MCF 10A (cell line): Measurements from ENCODE around the gene CAT. TPM values are rescaled to one million over a fixed set of nuclear protein-coding genes. Genes with fewer than 3 reads are reported as not detected.

Experiments used
- BruUV-seq: library from RNA; stranded (reverse); fragments of 400-500 nt; replicated peaks from 2 replicates; lab custom pipeline; 2021; lab: Mats Ljungman, UMichigan
- CTCF ChIA-PET: fragments of 300-600 bp; sonication (Branson Sonifier 250); formaldehyde crosslinking; extraction: SDS; loops from one replicate; lab custom pipeline; 2021; ENCODE audit warnings: antibody characterized with exemption, inconsistent platforms; lab: Yijun Ruan, JAX
- POLR2A ChIA-PET: fragments of 300-600, 350-650 bp; sonication (Branson Sonifier 250); formaldehyde crosslinking; extraction: SDS; loops from one replicate; lab custom pipeline; 2020; ENCODE audit warnings: antibody characterized with exemption, inconsistent platforms; lab: Yijun Ruan, JAX
- DNase-seq: peaks from one replicate; pipeline ENCODE4 v3.0.0-alpha.2; 2018; ENCODE audit not compliant: unreplicated experiment
- H3K27ac Mint-ChIP-seq: one replicate; pipeline ENCODE4 v1.8.0; 2022; ENCODE audit warnings: mild to moderate bottlenecking, low read depth, mixed read lengths; ENCODE audit not compliant: unreplicated experiment
- H3K27me3 Mint-ChIP-seq: one replicate; pipeline ENCODE4 v1.8.0; 2022; ENCODE audit warnings: mixed read lengths; ENCODE audit not compliant: insufficient read depth, unreplicated experiment
- H3K36me3 Mint-ChIP-seq: one replicate; pipeline ENCODE4 v1.8.0; 2022; ENCODE audit warnings: mild to moderate bottlenecking, moderate library complexity, mixed read lengths; ENCODE audit not compliant: insufficient read depth, unreplicated experiment
- H3K4me1 Mint-ChIP-seq: one replicate; pipeline ENCODE4 v1.8.0; 2022; ENCODE audit warnings: mixed read lengths; ENCODE audit not compliant: insufficient read depth, unreplicated experiment
- H3K4me3 Mint-ChIP-seq: one replicate; pipeline ENCODE4 v1.8.0; 2022; ENCODE audit warnings: mild to moderate bottlenecking, moderate library complexity, mixed read lengths; ENCODE audit not compliant: unreplicated experiment
- H3K9me3 Mint-ChIP-seq: one replicate; pipeline ENCODE4 v1.8.0; 2022; ENCODE audit warnings: mixed read lengths; ENCODE audit not compliant: unreplicated experiment
- intact Hi-C: fragments of 100-400 bp; cut with micrococcal nuclease; formaldehyde crosslinking; loops from 2 replicates; pipeline ENCODE4 v1.14.1; 2022
- total RNA-seq: library from RNA; stranded (reverse); gene quantifications from 2 replicates; pipeline ENCODE4 v1.2.3, GENCODE V29; 2022
- TF ChIP-seq, protein P1 (sequence below): fragments of 200-600 bp; IDR thresholded peaks from one replicate; pipeline ENCODE4 v1.8.0; 2022; ENCODE audit warnings: antibody characterized with exemption, mild to moderate bottlenecking; ENCODE audit not compliant: unreplicated experiment

CAT gene
- total RNA-seq, 1 experiment from 2014 or later: 12.1 TPM

DNA sequence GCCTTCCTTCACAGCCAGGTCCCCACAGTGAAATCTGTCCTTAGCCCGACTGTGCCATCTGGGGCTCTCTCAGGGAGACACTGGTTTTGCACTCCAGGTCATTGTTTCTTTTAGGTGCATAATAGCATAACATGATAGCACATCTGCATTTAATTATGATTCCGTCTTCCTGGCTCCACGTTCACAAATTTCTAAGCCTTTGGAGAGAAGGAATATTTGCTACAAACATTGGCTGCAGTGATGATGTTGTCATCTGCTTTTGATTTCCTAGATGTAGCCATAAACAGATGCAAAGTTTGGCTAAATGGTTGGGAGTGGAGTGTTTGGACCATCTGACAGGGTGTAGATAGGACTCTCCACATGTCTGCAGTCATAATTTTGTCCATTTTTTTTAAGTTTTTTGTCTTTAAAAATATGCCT lies 12.0 kb upstream of the CAT start:
- BruUV-seq: no TSS peak
- Mint-ChIP-seq H3K27ac (no peak overlapping the region), H3K9me3 (no peaks in the 10 kb centered on the region), H3K4me1 (peaks cover 6% of the 10 kb centered on the region), H3K36me3 (no peaks in the 10 kb centered on the region), H3K4me3 (peak overlapping the region; percentile 2), H3K27me3 (no peaks in the 10 kb centered on the region)
- ChIA-PET POLR2A (interaction anchor here (2.0 to 3.9 kb wide), 2 partner anchors 10 to 11 kb away, joined by 8 to 45 read pairs; partner anchors contain the start of gene CAT), CTCF (no interaction called here)
- TF ChIP-seq, protein P1, sequence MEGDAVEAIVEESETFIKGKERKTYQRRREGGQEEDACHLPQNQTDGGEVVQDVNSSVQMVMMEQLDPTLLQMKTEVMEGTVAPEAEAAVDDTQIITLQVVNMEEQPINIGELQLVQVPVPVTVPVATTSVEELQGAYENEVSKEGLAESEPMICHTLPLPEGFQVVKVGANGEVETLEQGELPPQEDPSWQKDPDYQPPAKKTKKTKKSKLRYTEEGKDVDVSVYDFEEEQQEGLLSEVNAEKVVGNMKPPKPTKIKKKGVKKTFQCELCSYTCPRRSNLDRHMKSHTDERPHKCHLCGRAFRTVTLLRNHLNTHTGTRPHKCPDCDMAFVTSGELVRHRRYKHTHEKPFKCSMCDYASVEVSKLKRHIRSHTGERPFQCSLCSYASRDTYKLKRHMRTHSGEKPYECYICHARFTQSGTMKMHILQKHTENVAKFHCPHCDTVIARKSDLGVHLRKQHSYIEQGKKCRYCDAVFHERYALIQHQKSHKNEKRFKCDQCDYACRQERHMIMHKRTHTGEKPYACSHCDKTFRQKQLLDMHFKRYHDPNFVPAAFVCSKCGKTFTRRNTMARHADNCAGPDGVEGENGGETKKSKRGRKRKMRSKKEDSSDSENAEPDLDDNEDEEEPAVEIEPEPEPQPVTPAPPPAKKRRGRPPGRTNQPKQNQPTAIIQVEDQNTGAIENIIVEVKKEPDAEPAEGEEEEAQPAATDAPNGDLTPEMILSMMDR: no peak
- no peak for DNase-seq
- intact Hi-C loops: loop anchor here (5.0 kb wide), 1 partner anchor 54 kb away; no protein-coding TSS in a partner anchor

- peaks cover 6% of the 10 kb centered on the region for H3K4me1 Mint-ChIP-seq
- no TSS peak for BruUV-seq
- no peaks in the 10 kb centered on the region for H3K36me3 Mint-ChIP-seq
- peak; percentile 86 for DNase-seq
- intact Hi-C loops: loop anchor here (5.0 kb wide), 1 partner anchor 55 kb away; no protein-coding TSS in a partner anchor
- TF ChIP-seq, protein P1: no peak
- no peaks in the 10 kb centered on the region for H3K9me3 Mint-ChIP-seq
- H3K27ac Mint-ChIP-seq: no peak overlapping the region
- no peaks in the 10 kb centered on the region for H3K27me3 Mint-ChIP-seq
- CTCF ChIA-PET: interaction anchor here (0.8 to 0.9 kb wide), 2 partner anchors 42 to 61 kb away, joined by 3 read pairs; no protein-coding TSS in a partner anchor
- POLR2A ChIA-PET: interaction anchor here (2.0 to 3.9 kb wide), 2 partner anchors 10 to 11 kb away, joined by 8 to 45 read pairs; partner anchors contain the start of gene CAT
- peak overlapping the region; percentile 2 for H3K4me3 Mint-ChIP-seq
Observed at GRCh38 chr11:34427186-34427805, 11.4 kb upstream of the CAT start.

GRCh38 chr11:34431979-34432378 lies 6.8 kb upstream of the CAT start:
- Mint-ChIP-seq H3K4me1 (peaks cover 5% of the 10 kb centered on the region), H3K9me3 (no peaks in the 10 kb centered on the region), H3K27me3 (no peaks in the 10 kb centered on the region), H3K36me3 (no peaks in the 10 kb centered on the region), H3K4me3 (no peak overlapping the region), H3K27ac (no peak overlapping the region)
- intact Hi-C loops: no loop called here
- ChIA-PET POLR2A (interaction anchor here (0.9 kb wide), 1 partner anchor 47 kb away, joined by 3 read pairs; no protein-coding TSS in a partner anchor), CTCF (interaction anchor here (2.1 kb wide), 1 partner anchor 36 kb away, joined by 7 read pairs; no protein-coding TSS in a partner anchor)
- DNase-seq: no peak
- BruUV-seq: no TSS peak
- TF ChIP-seq, protein P1: no peak

DNA sequence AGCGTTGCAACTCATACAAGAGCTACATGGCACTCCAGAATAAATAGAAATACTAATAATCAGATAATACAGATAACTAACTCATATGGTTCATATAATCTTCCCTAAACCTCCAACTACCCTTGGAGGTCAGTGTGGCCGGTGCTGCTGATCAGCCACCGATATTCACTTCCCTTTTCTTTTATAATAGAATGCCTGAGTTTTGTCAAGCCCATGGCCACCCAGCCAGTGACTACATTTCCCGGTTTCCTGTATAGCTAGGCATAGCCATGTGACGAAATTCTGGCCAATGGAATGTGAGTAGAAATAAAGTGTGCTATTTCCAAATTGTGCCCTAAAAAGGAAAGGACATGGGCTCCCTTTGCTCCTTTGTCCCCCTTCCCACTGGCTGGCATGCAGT lies 5.9 kb upstream of the CAT start:
- POLR2A ChIA-PET: interaction anchor here (0.6 kb wide), 1 partner anchor 52 kb away, joined by 3 read pairs; no protein-coding TSS in a partner anchor
- H3K36me3 Mint-ChIP-seq: no peaks in the 10 kb centered on the region
- no peaks in the 10 kb centered on the region for H3K9me3 Mint-ChIP-seq
- CTCF ChIA-PET: interaction anchor here (0.6 to 2.1 kb wide), 7 partner anchors 20 to 71 kb away, joined by 3 to 7 read pairs (median 3); no protein-coding TSS in a partner anchor
- TF ChIP-seq, protein P1: no peak
- BruUV-seq: no TSS peak
- no peak for DNase-seq
- intact Hi-C loops: no loop called here
- no peak overlapping the region for H3K27ac Mint-ChIP-seq
- H3K4me1 Mint-ChIP-seq: no peaks in the 10 kb centered on the region
- no peak overlapping the region for H3K4me3 Mint-ChIP-seq
- no peaks in the 10 kb centered on the region for H3K27me3 Mint-ChIP-seq
